ENCODE results near the gene CPED1. TPM values are rescaled to one million over a fixed set of nuclear protein-coding genes. Genes with fewer than 3 reads are reported as not detected.

CPED1 gene
- total RNA-seq, 2 donors from 2014 or later, result 77.4 to 126 TPM

DNA sequence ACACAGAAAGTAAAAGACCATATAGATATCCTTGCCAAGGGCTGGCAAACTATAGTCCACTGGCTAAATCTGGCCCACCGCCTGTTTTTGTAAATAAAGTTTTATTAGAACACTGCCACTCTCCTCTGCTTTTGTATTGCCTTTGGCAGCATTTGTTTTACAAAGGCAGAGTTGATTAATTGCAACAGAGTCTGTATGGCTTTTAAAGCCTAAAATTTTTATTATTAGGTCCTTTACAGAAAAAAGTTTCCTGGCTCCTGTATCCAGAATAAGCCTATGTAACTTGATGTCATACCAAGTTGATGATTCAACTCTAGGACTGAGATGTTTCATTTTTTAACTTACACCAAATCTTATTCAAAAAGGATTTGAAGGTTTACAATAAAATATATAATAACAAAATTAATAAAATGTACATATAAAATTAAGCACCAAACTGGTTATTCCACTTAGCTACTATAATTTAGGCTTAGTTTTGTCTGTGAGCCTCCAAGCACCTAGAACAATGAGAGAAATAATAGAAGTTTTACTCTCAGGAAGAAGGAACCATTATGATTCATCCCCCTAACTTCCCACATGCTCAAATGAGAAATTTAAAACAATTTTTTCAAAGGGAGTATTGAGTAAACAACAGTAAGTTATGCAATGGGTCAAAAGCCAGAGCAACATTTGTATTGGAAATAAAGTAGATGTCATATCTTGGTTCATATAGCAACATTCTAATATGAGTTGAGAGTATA, 31.9 kb downstream of the CPED1 start:
- Histone ChIP-seq H3K27ac (peak overlapping the region; percentile 57 to 65), H3K4me1 (ENCODE audit: control insufficient read depth in 1 of 2, low read depth in 2 of 2) (peaks cover 56 to 85% of the 10 kb centered on the region in 2 donors), H3K27me3 (replicated peaks; ENCODE audit: insufficient read depth) (no peaks in the 10 kb centered on the region), H3K9me3 (no peaks in the 10 kb centered on the region), H3K36me3 (no peaks in the 10 kb centered on the region), H3K4me3 (no peak overlapping the region)
- ATAC-seq (ENCODE audit: insufficient number of reproducible peaks, low FRiP score, low read depth) (no peak), DNase-seq (ENCODE audit: low spot score) (no peak)
- TF ChIP-seq, protein P1, sequence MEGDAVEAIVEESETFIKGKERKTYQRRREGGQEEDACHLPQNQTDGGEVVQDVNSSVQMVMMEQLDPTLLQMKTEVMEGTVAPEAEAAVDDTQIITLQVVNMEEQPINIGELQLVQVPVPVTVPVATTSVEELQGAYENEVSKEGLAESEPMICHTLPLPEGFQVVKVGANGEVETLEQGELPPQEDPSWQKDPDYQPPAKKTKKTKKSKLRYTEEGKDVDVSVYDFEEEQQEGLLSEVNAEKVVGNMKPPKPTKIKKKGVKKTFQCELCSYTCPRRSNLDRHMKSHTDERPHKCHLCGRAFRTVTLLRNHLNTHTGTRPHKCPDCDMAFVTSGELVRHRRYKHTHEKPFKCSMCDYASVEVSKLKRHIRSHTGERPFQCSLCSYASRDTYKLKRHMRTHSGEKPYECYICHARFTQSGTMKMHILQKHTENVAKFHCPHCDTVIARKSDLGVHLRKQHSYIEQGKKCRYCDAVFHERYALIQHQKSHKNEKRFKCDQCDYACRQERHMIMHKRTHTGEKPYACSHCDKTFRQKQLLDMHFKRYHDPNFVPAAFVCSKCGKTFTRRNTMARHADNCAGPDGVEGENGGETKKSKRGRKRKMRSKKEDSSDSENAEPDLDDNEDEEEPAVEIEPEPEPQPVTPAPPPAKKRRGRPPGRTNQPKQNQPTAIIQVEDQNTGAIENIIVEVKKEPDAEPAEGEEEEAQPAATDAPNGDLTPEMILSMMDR (IDR thresholded peaks at IDR 0.05), result no peak

DNA sequence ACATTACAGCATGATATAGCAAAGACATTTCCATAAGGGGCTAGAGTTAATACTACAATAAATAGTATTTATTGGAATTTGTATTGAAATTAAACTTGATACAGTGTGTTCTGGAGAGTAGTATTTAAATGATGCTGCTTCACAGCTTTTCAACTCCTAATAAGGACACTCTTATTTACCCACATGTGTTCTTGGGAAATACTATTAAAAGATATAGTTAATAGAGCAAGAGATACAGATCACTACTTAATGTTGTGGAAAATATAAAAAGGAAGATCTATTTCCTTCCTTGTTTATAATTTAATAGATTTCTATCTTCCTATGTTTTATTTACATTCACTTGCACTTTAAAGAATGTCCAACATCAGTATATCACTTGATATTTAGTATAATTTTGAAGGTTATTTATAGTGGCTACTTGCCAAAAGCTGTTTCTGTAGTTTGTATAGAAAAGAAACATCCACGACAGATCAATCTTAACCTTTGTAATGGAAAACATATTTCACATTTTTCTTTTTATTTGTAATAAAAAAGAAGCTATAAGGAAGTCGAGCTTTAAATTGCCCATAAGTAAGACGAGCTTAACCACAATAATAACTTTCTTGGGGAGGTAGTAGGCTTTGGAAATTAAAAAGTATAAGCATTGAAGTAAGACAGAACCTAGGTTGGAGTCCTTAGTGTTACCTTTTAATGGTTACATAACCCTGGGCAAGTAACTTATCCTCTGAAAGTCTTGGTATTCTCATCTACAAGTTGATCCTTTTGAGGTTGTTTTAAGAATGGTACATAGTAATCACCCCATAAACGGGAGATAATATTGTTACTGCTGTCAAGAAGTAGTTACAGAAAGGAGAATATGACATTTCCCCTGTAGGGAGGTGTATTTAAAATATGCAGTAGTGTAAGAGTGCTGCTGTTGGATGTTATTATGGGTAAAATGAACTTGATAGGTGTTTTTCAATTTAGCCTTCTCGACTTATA, 32.8 kb downstream of the CPED1 start:
- TF ChIP-seq, protein P1 (IDR thresholded peaks at IDR 0.05), result no peak
- Histone ChIP-seq H3K36me3 (no peaks in the 10 kb centered on the region), H3K27me3 (replicated peaks; ENCODE audit: insufficient read depth) (no peaks in the 10 kb centered on the region), H3K9me3 (no peaks in the 10 kb centered on the region), H3K4me3 (no peak overlapping the region), H3K27ac (peak overlapping the region; percentile 57 to 65), H3K4me1 (ENCODE audit: control insufficient read depth in 1 of 2, low read depth in 2 of 2) (peaks cover 57 to 81% of the 10 kb centered on the region in 2 donors)
- DNase-seq (ENCODE audit: low spot score) (no peak), ATAC-seq (ENCODE audit: insufficient number of reproducible peaks, low FRiP score, low read depth) (no peak)

DNA sequence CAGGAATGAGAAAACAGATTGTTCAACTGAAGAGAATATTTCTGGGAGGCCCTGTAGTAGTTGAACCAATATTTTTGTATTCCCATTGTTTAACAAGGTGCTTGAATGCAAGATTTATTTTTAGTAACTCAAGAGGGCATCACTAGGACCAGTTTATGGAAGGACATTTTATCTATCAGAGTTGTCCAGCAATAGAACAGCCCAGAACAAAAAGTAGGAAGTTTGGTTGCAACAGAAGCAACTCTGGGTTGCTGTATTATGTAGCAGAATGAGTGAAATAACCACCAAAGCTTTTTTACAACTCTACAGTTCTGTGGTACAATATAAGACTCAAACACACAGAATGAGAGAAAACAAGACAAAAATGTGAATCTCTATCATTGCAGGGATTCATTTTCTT, 34.7 kb downstream of the CPED1 start:
- H3K27ac ChIP-seq, result peak overlapping the region; percentile 56 to 71
- H3K4me1 ChIP-seq (ENCODE audit: control insufficient read depth in 1 of 2, low read depth in 2 of 2), result peaks cover 38 to 73% of the 10 kb centered on the region in 2 donors
- H3K27me3 ChIP-seq (replicated peaks; ENCODE audit: insufficient read depth), result no peaks in the 10 kb centered on the region
- no peaks in the 10 kb centered on the region for H3K36me3 ChIP-seq
- H3K4me3 ChIP-seq, result no peak overlapping the region
- TF ChIP-seq, protein P1 (IDR thresholded peaks at IDR 0.05), result no peak
- no peaks in the 10 kb centered on the region for H3K9me3 ChIP-seq
- ATAC-seq (ENCODE audit: insufficient number of reproducible peaks, low FRiP score, low read depth), result no peak
- DNase-seq (ENCODE audit: low spot score), result no peak

DNA sequence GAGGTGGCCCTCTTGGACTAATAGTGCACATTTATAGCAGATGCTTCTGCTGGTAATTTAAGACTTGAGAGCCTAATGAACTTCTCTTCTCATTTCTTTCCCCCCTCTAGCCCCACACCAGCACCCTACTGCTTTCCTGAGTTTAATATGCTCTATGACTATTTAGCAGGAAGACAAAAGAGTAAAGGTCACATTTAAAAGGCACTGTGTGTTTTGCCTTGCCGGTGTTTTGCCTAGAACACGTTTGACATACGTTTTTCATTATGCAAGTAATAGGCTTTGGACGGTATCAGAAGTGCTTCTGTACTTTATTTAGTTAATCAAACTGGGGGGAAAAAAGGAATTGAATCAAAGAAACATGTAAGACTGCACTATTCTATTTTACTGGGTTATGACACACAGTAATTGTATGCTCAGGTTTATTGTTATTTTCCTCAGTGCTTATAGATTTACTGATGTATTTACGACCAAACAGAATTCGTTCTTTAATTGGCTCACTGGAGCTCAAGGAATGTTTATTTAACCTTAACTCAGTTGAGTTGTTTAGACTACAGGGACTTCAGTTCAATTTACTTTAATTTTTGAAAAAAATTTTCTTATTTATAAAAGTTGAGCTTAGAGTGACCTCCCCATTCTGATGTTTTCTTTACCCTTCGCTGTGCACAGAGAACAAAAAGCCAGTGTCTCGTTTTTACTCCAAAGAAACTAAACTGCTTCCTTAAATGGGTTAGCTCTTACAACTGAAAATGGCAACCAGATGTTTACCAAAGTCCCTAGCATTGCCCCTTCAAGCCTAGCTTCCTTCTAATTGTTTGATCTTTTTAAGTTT, 35.4 kb downstream of the CPED1 start:
- Histone ChIP-seq H3K4me3 (peak overlapping the region; percentile 17), H3K36me3 (no peaks in the 10 kb centered on the region), H3K9me3 (no peaks in the 10 kb centered on the region), H3K4me1 (ENCODE audit: control insufficient read depth in 1 of 2, low read depth in 2 of 2) (peaks cover 38 to 72% of the 10 kb centered on the region in 2 donors), H3K27ac (peak overlapping the region; percentile 56 to 71), H3K27me3 (replicated peaks; ENCODE audit: insufficient read depth) (no peaks in the 10 kb centered on the region)
- TF ChIP-seq, protein P1 (IDR thresholded peaks at IDR 0.05), result no peak
- no peak for DNase-seq (ENCODE audit: low spot score)
- ATAC-seq (ENCODE audit: insufficient number of reproducible peaks, low FRiP score, low read depth), result no peak
